GM12864 (cell line): ENCODE results near the gene M6PR.
"Not testable (repeated sequence)": the region's sequence is repeated elsewhere in the genome, so short reads cannot be mapped to it uniquely, and the experiment has no call there.

Experiments used
- DNase-seq: peaks from one replicate; pipeline ENCODE4 v3.0.0-alpha.2; 2011; ENCODE audit warnings: low read depth
- H3K4me3 ChIP-seq: 2 replicates; pipeline ENCODE4 v1.5.1; 2011; ENCODE audit warnings: mild to moderate bottlenecking, low read depth, low read length, control low read depth
- CTCF ChIP-seq: IDR thresholded peaks from 2 replicates; pipeline ENCODE4 v1.5.1; 2011; ENCODE audit warnings: low read depth, mild to moderate bottlenecking, moderate library complexity, low read length, control low read depth, inconsistent platforms; ENCODE audit errors: missing control alignments

The M6PR gene

GRCh38 chr12:8941691-8942478 lies 7.6 kb downstream of the M6PR start:
- no peak for TF ChIP-seq CTCF
- no peak overlapping the region for H3K4me3 ChIP-seq
- no peak for DNase-seq

DNA sequence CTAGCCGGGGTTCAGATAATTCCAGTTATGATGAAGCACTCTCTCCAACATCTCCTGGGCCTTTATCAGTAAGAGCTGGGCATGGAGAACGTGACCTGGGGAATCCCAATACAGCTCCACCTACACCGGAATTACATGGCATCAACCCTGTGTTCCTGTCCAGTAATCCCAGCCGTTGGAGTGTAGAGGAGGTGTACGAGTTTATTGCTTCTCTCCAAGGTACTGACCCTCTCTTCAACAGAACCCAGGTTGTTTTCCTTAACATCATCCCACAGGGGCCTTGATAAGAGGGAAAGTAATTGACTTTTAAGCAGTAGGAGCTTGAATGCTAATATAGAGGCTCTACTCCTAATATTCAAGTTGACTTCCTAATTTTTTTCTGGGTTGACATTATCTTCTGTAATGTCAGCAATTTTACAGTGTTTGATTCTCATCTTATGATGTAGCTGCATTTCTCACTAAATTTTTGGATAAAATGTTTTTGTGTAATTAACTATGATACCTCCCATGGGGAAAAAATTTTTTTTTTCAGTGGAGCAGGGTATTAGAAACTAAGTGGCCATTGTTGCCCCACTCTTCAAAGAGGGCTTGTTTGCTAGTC lies 11.5 kb downstream of the M6PR start:
- not testable (repeated sequence) for DNase-seq, H3K4me3 ChIP-seq

- DNase-seq = no peak
- no peak for TF ChIP-seq CTCF
Measured at GRCh38 chr12:8936735-8937134, 12.7 kb downstream of the M6PR start.

DNA sequence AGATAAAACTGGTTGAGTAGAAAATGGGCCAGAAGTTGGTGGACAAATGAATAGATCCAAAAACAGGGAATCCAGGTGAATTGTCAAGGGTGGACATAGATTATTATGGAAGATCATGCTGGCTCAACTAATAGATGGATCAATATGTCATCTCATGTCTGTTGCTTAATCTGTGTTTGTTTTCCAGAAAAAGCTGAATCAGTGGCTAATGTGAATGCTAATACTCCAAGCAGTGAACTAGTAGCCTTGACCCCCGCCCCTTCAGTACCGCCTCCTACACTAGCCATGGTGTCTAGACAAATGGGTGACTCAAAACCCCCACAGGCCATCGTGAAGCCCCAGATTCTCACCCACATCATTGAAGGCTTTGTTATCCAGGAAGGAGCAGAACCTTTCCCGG lies 15.4 kb downstream of the M6PR start:
- not testable (repeated sequence) for H3K4me3 ChIP-seq, DNase-seq

More at GRCh38 chr12:8936735-8937134, 12.7 kb downstream of the M6PR start:
- no peak overlapping the region for H3K4me3 ChIP-seq

DNA sequence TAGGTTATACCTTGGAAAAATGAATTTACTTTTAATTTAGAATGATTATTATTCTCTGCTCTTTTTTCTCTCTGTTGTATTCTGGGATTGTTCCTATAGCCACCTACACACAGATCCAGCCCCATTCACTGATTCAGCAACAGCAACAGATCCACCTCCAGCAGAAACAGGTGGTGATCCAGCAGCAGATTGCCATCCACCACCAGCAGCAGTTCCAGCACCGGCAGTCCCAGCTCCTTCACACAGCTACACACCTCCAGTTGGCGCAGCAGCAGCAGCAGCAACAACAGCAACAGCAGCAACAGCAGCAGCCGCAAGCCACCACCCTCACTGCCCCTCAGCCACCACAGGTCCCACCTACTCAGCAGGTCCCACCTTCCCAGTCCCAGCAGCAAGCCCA lies 17.0 kb downstream of the M6PR start:
- not testable (repeated sequence) for DNase-seq, H3K4me3 ChIP-seq

- H3K4me3 ChIP-seq, DNase-seq: not testable (repeated sequence)
Measured at GRCh38 chr12:8930655-8931323, 18.7 kb downstream of the M6PR start.

DNA sequence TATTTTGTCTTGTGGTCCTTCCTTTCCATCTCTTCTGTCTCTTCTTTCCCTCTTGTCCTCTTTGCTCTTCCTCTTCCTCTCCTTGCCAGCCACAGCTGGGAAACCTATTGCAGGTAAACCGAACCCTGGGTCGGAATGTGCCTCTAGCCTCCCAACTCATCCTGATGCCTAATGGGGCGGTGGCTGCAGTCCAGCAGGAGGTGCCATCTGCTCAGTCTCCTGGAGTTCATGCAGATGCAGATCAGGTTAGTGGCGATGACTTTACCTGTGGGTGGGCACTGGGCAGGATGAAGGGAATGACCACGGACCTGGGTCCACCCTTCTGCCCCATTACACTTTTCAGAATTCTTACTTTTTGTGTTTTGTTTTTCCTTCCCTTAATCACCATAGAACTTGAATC lies 26.9 kb downstream of the M6PR start:
- no peak for TF ChIP-seq CTCF
- H3K4me3 ChIP-seq = no peak overlapping the region

GRCh38 chr12:8919643-8920042 lies 29.8 kb downstream of the M6PR start:
- DNase-seq, H3K4me3 ChIP-seq: not testable (repeated sequence)

More for the DNA sequence above, 26.9 kb downstream of the M6PR start:
- DNase-seq = no peak

DNA sequence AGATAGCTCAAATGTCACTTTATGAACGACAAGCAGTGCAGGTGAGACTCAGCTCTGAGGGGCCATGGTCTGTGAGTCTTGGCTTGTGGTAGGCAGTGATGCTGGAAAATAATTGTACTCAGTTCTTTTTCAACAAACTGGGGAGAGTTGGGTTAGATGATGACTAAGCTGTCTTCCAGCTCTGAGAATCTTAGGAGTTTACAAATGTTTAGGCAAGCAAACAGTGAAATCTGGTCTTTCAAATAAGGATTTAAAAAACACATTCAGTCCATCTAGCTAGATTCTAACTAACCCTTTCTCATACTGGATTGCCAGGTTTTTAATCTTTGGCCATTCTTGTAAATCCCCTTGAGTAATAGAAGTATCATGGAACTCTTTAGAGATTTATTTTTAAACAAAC lies 31.7 kb downstream of the M6PR start:
- no peak overlapping the region for H3K4me3 ChIP-seq
- DNase-seq = no peak
- no peak for TF ChIP-seq CTCF
